Cardiac muscle cell (in vitro differentiated cells and primary cell): ENCODE measurements around the gene GOLGA7B. TPM values are rescaled to one million over a fixed set of nuclear protein-coding genes. Genes with fewer than 3 reads are reported as not detected.

Experiments
- DNase-seq, 2 donors: peaks; one replicate each; pipeline versions ENCODE4 v3.0.0 to v3.0.0-alpha.2; 2010 to 2017; ENCODE audit warnings: low read depth in 1 of 2, low spot score in 1 of 2
- H3K27ac ChIP-seq: fragments of 200-600 bp; sonication (generic); 2 replicates; pipeline ENCODE4 v1.5.1; 2016
- H3K27me3 ChIP-seq: fragments of 200-600 bp; sonication (generic); 2 replicates; pipeline ENCODE4 v1.6.0; 2016; ENCODE audit warnings: control low read depth
- H3K36me3 ChIP-seq: fragments of 200-600 bp; sonication (generic); 2 replicates; pipeline ENCODE4 v1.5.1; 2016; ENCODE audit warnings: control low read depth
- H3K4me1 ChIP-seq: fragments of 200-600 bp; sonication (generic); 2 replicates; pipeline ENCODE4 v1.8.1; 2017; ENCODE audit warnings: low read depth, mild to moderate bottlenecking, mixed run types
- H3K4me3 ChIP-seq: fragments of 200-600 bp; sonication (generic); 2 replicates; pipeline ENCODE4 v1.5.1; 2016; ENCODE audit warnings: mild to moderate bottlenecking
- H3K9me3 ChIP-seq: fragments of 200-600 bp; sonication (generic); 2 replicates; pipeline ENCODE4 v1.5.1; 2017; ENCODE audit warnings: low read depth, mild to moderate bottlenecking, control low read depth
- polyA plus RNA-seq: library from polyadenylated mRNA; unstranded; fragments of >200 nt; fragmentation: Nextera tagmentation; extraction: Ambion mirVana; gene quantifications from 2 replicates; pipeline ENCODE4 v1.2.1, GENCODE V29; 2016
- total RNA-seq: library from RNA; depleted of rRNA; stranded (reverse); fragments of >200 nt; gene quantifications from 2 replicates; pipeline ENCODE4 v1.2.3, GENCODE V29; 2016
- TF ChIP-seq, protein P1 (sequence below): IDR thresholded peaks from 2 replicates; pipeline ENCODE4 v1.5.1; 2012; ENCODE audit warnings: low read depth, mild to moderate bottlenecking, low read length

Gene GOLGA7B
- total and polyA plus RNA-seq, 2 experiments from 2014 or later: 0.27 to 2.8 TPM

DNA sequence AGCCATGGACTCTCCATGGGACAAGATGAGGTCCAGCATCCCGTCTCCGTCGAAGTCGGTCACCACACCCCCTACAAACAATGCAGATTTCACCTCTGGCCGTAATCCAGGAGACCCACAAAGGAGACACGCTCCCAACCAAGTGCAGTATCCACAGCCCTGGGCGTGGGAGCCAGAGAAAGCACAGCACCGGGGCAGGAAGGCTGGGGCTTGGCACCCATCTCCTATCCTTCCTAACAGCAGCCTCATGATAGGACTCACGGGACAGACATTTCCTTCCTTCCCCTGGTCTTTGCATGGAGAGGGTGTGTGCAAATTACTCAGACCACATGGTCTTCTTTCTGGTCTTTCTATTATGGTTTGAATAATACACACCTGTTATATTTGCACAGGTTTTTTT, 46.3 kb downstream of the GOLGA7B start:
- no peaks in the 10 kb centered on the region for H3K36me3 ChIP-seq
- H3K9me3 ChIP-seq: no peaks in the 10 kb centered on the region
- no peak overlapping the region for H3K4me3 ChIP-seq
- TF ChIP-seq, protein P1, sequence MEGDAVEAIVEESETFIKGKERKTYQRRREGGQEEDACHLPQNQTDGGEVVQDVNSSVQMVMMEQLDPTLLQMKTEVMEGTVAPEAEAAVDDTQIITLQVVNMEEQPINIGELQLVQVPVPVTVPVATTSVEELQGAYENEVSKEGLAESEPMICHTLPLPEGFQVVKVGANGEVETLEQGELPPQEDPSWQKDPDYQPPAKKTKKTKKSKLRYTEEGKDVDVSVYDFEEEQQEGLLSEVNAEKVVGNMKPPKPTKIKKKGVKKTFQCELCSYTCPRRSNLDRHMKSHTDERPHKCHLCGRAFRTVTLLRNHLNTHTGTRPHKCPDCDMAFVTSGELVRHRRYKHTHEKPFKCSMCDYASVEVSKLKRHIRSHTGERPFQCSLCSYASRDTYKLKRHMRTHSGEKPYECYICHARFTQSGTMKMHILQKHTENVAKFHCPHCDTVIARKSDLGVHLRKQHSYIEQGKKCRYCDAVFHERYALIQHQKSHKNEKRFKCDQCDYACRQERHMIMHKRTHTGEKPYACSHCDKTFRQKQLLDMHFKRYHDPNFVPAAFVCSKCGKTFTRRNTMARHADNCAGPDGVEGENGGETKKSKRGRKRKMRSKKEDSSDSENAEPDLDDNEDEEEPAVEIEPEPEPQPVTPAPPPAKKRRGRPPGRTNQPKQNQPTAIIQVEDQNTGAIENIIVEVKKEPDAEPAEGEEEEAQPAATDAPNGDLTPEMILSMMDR: no peak
- H3K4me1 ChIP-seq: no peaks in the 10 kb centered on the region
- H3K27me3 ChIP-seq: no peaks in the 10 kb centered on the region
- H3K27ac ChIP-seq: no peak overlapping the region
- DNase-seq: no peak

DNA sequence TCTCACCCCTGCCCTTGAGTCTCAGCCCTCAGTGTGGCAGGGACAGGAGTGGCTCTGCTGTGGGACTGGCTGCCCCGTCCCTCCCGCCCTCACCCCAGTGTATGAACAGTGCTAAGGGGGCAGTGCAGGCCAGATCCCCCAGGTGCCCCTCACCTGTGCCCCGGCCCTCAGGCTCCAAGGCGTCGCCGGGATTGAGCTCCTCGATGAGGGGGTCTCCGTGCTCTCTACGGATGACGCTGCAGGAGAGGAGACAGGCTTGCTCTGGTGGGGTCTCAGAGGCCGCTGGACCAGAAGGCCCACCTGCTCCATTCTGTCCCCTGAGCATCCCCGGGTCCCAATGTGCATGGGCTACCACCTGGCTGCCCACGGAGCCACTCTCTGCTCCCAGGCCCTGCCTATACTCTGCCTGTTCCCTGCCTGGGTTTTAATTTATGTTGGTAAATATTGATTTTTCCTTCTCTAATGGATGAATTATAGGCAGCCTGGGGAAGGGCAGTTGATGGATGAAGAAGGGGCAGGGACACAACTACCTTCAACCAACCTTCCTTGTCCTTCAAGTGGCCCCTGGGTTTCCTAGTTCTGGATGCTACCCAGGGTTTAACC, 47.2 kb downstream of the GOLGA7B start:
- Histone ChIP-seq H3K36me3 (no peaks in the 10 kb centered on the region), H3K9me3 (no peaks in the 10 kb centered on the region), H3K4me1 (no peaks in the 10 kb centered on the region), H3K27ac (no peak overlapping the region), H3K27me3 (no peaks in the 10 kb centered on the region), H3K4me3 (no peak overlapping the region)
- no peak for DNase-seq
- TF ChIP-seq, protein P1: no peak

DNA sequence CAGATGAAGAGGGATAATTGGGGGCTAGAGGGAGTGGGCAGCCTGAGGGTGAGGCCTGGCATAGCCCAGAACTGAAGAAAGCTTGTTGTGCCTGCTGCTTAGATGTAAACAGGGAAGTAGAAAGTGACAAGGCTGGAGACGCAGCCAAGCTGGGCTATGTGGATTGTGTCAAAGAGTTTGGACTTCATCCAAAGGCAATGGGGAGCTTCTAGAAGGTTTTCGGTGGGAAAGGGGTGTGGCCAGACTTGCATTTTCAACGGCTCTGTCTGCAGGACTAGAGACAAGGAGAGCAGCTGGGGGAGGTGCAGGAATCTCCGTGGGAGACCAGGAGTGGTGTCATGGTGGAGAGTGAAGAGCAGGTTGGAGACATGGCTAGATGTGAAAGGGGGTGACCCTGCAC, 48.8 kb downstream of the GOLGA7B start:
- Histone ChIP-seq H3K9me3 (no peaks in the 10 kb centered on the region), H3K4me1 (no peaks in the 10 kb centered on the region), H3K27ac (no peak overlapping the region), H3K36me3 (no peaks in the 10 kb centered on the region), H3K4me3 (no peak overlapping the region), H3K27me3 (no peaks in the 10 kb centered on the region)
- DNase-seq: peak in 1 of 2 donors; percentile 59
- TF ChIP-seq, protein P1: no peak

DNA sequence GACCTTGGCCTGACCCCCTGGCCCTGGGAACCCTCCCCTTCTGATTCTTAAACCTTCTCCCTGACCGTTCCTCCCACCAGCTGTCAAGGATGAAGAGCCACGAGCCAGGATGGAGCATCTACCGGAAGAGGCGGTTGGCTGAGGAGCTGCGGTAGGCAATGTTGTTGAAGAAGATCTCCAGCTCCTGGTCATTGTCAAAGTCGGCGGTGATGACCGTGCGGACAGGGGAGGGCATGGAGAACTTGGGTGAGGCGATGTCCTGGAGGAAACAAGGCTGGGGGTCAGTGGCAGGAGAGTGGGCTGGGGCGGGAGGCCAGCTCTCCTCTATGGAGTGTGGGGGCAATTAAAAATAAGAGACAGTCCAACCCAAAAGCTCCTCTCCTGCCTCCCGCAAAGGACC, 51.7 kb downstream of the GOLGA7B start:
- H3K27me3 ChIP-seq: no peaks in the 10 kb centered on the region
- H3K27ac ChIP-seq: no peak overlapping the region
- H3K4me3 ChIP-seq: no peak overlapping the region
- no peaks in the 10 kb centered on the region for H3K9me3 ChIP-seq
- H3K4me1 ChIP-seq: peaks cover 3% of the 10 kb centered on the region
- H3K36me3 ChIP-seq: no peaks in the 10 kb centered on the region
- TF ChIP-seq, protein P1: no peak
- DNase-seq: no peak

DNA sequence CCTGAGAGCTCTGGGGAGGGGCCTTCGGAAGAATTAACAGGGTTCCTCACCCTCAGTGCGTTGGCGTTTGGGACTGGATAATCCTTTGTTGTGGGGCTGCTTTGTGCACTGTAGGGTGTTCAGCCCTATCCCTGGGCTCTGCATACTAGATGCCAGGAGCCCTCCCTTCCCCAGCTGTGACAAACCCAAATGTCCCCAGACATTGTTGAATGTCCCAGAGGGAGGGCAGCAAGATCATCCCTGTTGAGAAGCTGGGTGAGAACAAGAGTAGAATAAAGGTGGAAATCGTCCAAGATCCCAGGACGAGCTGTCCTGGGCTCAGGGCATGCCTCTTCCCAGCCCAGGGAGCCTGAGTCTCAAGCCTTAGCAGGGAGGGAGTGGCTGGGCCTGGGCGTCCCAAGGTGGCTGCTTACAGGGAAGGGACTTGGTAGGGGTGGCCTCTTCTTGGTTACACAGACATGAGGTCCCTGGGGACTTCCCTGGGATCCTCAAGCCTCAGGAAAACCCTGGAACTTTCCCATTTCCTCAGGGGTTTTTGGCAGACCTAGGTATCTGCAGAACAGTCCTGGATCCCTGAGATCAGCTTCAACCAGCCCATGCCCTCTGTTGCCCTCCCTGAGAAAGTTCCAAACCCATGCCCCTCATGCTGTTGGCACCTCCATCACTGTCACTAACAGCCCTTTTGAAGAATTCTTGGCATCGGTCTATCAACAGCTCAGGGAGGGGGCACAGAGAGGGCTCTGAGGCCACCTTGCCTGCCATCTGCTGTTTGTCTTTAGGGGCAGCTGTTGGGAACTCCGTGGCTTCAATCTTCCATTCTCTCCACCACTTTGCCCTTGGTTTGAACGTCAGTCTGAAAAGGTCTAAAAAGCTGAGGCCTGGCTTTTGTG, 53.7 kb downstream of the GOLGA7B start:
- Histone ChIP-seq H3K27me3 (no peaks in the 10 kb centered on the region), H3K4me3 (no peak overlapping the region), H3K36me3 (no peaks in the 10 kb centered on the region), H3K4me1 (peaks cover 3% of the 10 kb centered on the region), H3K9me3 (no peaks in the 10 kb centered on the region), H3K27ac (no peak overlapping the region)
- TF ChIP-seq, protein P1: no peak
- no peak for DNase-seq
